Hepatocyte (in vitro differentiated cells): ENCODE results near the gene KAT2B. TPM values are rescaled to one million over a fixed set of nuclear protein-coding genes. Genes with fewer than 3 reads are reported as not detected.
A peak's percentile ranks its signal among the peaks of the same experiment; 100 is the strongest.

Source experiments
- DNase-seq: peaks from one replicate; pipeline ENCODE4 v3.0.0-alpha.2; 2016; ENCODE audit warnings: low spot score
- H2AFZ ChIP-seq: fragments of 200-600 bp; sonication (generic); 2 replicates; pipeline ENCODE4 v1.6.0; 2016; ENCODE audit warnings: antibody characterized with exemption, mild to moderate bottlenecking
- H3K27ac ChIP-seq: fragments of 200-600 bp; sonication (generic); 2 replicates; pipeline ENCODE4 v1.5.1; 2016; ENCODE audit warnings: mild to moderate bottlenecking
- H3K27me3 ChIP-seq: fragments of 200-600 bp; sonication (generic); 2 replicates; pipeline ENCODE4 v1.6.1; 2016
- H3K36me3 ChIP-seq: fragments of 200-600 bp; sonication (generic); replicated peaks from 2 replicates; pipeline ENCODE4 v1.5.1; 2016; ENCODE audit warnings: low read depth; ENCODE audit not compliant: insufficient read depth
- H3K4me1 ChIP-seq: fragments of 200-600 bp; sonication (generic); 2 replicates; pipeline ENCODE4 v1.5.1; 2016; ENCODE audit warnings: mild to moderate bottlenecking, moderate library complexity; ENCODE audit not compliant: insufficient read depth
- H3K4me2 ChIP-seq: fragments of 200-600 bp; sonication (generic); 2 replicates; pipeline ENCODE4 v1.6.0; 2016
- H3K4me3 ChIP-seq: fragments of 200-600 bp; sonication (generic); 2 replicates; pipeline ENCODE4 v1.5.1; 2016; ENCODE audit warnings: mild to moderate bottlenecking
- H3K79me2 ChIP-seq: fragments of 200-600 bp; sonication (generic); 2 replicates; pipeline ENCODE4 v1.6.0; 2017; ENCODE audit warnings: mild to moderate bottlenecking
- H3K9me2 ChIP-seq: fragments of 200-600 bp; sonication (generic); replicated peaks from 2 replicates; pipeline ENCODE4 v1.6.0; 2017; ENCODE audit warnings: mild to moderate bottlenecking; ENCODE audit not compliant: insufficient read depth
- H3K9me3 ChIP-seq: fragments of 200-600 bp; sonication (generic); 2 replicates; pipeline ENCODE4 v1.5.1; 2016; ENCODE audit warnings: low read depth, mild to moderate bottlenecking
- H4K20me1 ChIP-seq: fragments of 200-600 bp; sonication (generic); 2 replicates; pipeline ENCODE4 v1.6.0; 2016; ENCODE audit warnings: mild to moderate bottlenecking; ENCODE audit not compliant: insufficient read depth, poor library complexity, severe bottlenecking
- CTCF ChIP-seq: fragments of 200-600 bp; sonication (generic); IDR thresholded peaks from 2 replicates; pipeline ENCODE4 v1.5.1; 2016; ENCODE audit warnings: antibody characterized with exemption, mild to moderate bottlenecking; ENCODE audit not compliant: poor library complexity
- EZH2 ChIP-seq: fragments of 200-600 bp; sonication (generic); IDR thresholded peaks from 2 replicates; pipeline ENCODE4 v1.6.1; 2016; ENCODE audit warnings: antibody characterized with exemption, mild to moderate bottlenecking, borderline replicate concordance
- EZH2phosphoT487 ChIP-seq: fragments of 200-600 bp; sonication (generic); IDR thresholded peaks from one replicate; pipeline ENCODE4 v1.6.1; 2018; ENCODE audit warnings: antibody characterized with exemption, mild to moderate bottlenecking, low read depth, moderate library complexity; ENCODE audit not compliant: unreplicated experiment, severe bottlenecking
- WGBS: methylation state at CpG from one replicate; pipeline ENCODE4 v1.1.6; 2016; ENCODE audit warnings: low lambda C conversion rate; ENCODE audit errors: missing lambda C conversion rate; 5-methylcytosine and 5-hydroxymethylcytosine counted together
- polyA plus RNA-seq: library from polyadenylated mRNA; unstranded; fragments of >200 nt; fragmentation: Nextera tagmentation; extraction: Ambion mirVana; gene quantifications from 2 replicates; pipeline ENCODE4 v1.2.1, GENCODE V29; 2016
- total RNA-seq: library from RNA; depleted of rRNA; stranded (reverse); fragments of >200 nt; gene quantifications from 2 replicates; pipeline ENCODE4 v1.2.3, GENCODE V29; 2014

KAT2B gene
- total and polyA plus RNA-seq, 2 experiments from 2014 or later, result 11.7 to 13.3 TPM

GRCh38 chr3:20051123-20051806 lies 11.0 kb downstream of the KAT2B start:
- no peak for DNase-seq
- WGBS, result 95% methylated on average over 4 of the region's 4 CpGs
- H3K4me2 ChIP-seq, result no peak overlapping the region
- H2AFZ ChIP-seq, result no peak overlapping the region
- H3K9me3 ChIP-seq, result no peaks in the 10 kb centered on the region
- H3K4me3 ChIP-seq, result no peak overlapping the region
- peaks cover 56% of the 10 kb centered on the region for H3K79me2 ChIP-seq
- H3K27me3 ChIP-seq, result no peaks in the 10 kb centered on the region
- H3K27ac ChIP-seq, result no peak overlapping the region
- no peaks in the 10 kb centered on the region for H3K4me1 ChIP-seq
- H3K36me3 ChIP-seq, result no peaks in the 10 kb centered on the region
- TF ChIP-seq EZH2 (no peak), CTCF (no peak), EZH2phosphoT487 (no peak)
- no peaks in the 10 kb centered on the region for H4K20me1 ChIP-seq
- no peaks in the 10 kb centered on the region for H3K9me2 ChIP-seq

GRCh38 chr3:20052851-20053250 lies 12.6 kb downstream of the KAT2B start:
- DNase-seq, result no peak
- no peaks in the 10 kb centered on the region for H3K9me2 ChIP-seq
- no peak overlapping the region for H2AFZ ChIP-seq
- H3K9me3 ChIP-seq, result no peaks in the 10 kb centered on the region
- H4K20me1 ChIP-seq, result no peaks in the 10 kb centered on the region
- no peak for TF ChIP-seq CTCF
- no peak for TF ChIP-seq EZH2
- no peak for TF ChIP-seq EZH2phosphoT487
- H3K4me2 ChIP-seq, result no peak overlapping the region
- H3K27ac ChIP-seq, result no peak overlapping the region
- no peaks in the 10 kb centered on the region for H3K36me3 ChIP-seq
- peaks cover 47% of the 10 kb centered on the region for H3K79me2 ChIP-seq
- no peaks in the 10 kb centered on the region for H3K27me3 ChIP-seq
- H3K4me1 ChIP-seq, result peaks cover 3% of the 10 kb centered on the region
- 98% methylated on average over 7 of the region's 7 CpGs for WGBS
- no peak overlapping the region for H3K4me3 ChIP-seq

GRCh38 chr3:20054549-20054987 lies 14.3 kb downstream of the KAT2B start:
- Histone ChIP-seq H3K9me2 (no peaks in the 10 kb centered on the region), H3K27ac (peak overlapping the region; percentile 49), H3K9me3 (no peaks in the 10 kb centered on the region), H3K27me3 (no peaks in the 10 kb centered on the region), H3K4me1 (peaks cover 3% of the 10 kb centered on the region), H3K4me3 (no peak overlapping the region), H3K79me2 (peaks cover 41% of the 10 kb centered on the region), H2AFZ (no peak overlapping the region), H3K36me3 (no peaks in the 10 kb centered on the region), H3K4me2 (no peak overlapping the region), H4K20me1 (no peaks in the 10 kb centered on the region)
- TF ChIP-seq EZH2 (no peak), EZH2phosphoT487 (no peak), CTCF (no peak)
- WGBS, result 83% methylated on average over 4 of the region's 4 CpGs
- peak; percentile 70 for DNase-seq
